ENCODE results near the gene SERHL2. TPM values are rescaled to one million over a fixed set of nuclear protein-coding genes. Genes with fewer than 3 reads are reported as not detected.

Gene SERHL2
- total RNA-seq, 2 experiments from 2014 or later, result 1.1 to 1.4 TPM

DNA sequence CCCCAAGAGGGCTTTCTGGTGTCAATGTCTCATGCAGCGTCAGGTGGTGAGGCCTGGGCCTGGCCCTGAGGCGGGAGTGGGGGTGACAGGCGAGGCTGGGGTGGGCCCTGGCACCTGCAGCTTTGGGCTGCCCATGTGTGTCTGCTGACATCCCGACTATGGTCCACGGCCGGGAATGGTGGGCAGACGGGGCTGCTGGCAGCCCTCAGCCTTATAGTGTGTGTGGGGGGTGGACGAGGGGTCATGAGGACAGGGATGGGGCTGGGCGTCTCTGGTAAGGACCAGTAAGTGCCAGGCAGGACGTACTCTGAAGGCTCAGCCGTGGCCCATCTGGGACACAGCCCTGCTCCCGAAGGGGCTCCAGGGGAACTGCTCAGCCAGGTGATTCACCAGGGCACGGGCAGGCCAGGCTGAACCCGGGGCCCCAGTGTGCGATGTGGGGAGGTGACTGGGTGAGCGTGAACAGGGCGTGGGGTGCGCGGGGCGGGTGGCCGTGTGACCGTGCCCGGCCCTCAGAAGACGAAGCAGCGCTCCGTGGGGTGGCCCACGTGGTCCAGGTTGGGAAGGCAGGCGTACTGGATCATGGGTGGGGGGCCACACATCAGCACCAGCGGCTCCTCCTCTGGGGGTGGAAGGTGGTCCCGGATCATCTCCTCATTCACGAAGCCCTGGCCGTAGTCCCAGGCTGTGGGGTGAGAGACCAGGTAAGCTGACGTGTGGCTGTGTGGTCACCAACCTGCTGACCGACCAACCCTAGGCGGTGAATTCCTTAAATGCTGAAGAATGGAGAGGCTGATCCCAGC is 65.7 kb downstream of the SERHL2 start:
- no peak overlapping the region for H3K4me3 Mint-ChIP-seq
- DNase-seq, result no peak
- peaks cover 3% of the 10 kb centered on the region for H3K36me3 Mint-ChIP-seq (ENCODE audit: low read depth)
- H3K27ac Mint-ChIP-seq, result no peak overlapping the region
- CTCF ChIA-PET, result no interaction called here
- TF ChIP-seq, protein P1, sequence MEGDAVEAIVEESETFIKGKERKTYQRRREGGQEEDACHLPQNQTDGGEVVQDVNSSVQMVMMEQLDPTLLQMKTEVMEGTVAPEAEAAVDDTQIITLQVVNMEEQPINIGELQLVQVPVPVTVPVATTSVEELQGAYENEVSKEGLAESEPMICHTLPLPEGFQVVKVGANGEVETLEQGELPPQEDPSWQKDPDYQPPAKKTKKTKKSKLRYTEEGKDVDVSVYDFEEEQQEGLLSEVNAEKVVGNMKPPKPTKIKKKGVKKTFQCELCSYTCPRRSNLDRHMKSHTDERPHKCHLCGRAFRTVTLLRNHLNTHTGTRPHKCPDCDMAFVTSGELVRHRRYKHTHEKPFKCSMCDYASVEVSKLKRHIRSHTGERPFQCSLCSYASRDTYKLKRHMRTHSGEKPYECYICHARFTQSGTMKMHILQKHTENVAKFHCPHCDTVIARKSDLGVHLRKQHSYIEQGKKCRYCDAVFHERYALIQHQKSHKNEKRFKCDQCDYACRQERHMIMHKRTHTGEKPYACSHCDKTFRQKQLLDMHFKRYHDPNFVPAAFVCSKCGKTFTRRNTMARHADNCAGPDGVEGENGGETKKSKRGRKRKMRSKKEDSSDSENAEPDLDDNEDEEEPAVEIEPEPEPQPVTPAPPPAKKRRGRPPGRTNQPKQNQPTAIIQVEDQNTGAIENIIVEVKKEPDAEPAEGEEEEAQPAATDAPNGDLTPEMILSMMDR (IDR thresholded peaks at IDR 0.05), result no peak
- H3K9me3 Mint-ChIP-seq, result no peaks in the 10 kb centered on the region
- ATAC-seq, result no peak
- H3K27me3 Mint-ChIP-seq, result no peaks in the 10 kb centered on the region
- POLR2A ChIA-PET, result interaction anchor here (0.9 kb wide), 1 partner anchor 22 kb away, joined by 3 read pairs; no protein-coding TSS in a partner anchor
- peaks cover 17% of the 10 kb centered on the region for H3K4me1 Mint-ChIP-seq (ENCODE audit: low read depth)
- intact Hi-C loops (cut with micrococcal nuclease), result no loop called here

DNA sequence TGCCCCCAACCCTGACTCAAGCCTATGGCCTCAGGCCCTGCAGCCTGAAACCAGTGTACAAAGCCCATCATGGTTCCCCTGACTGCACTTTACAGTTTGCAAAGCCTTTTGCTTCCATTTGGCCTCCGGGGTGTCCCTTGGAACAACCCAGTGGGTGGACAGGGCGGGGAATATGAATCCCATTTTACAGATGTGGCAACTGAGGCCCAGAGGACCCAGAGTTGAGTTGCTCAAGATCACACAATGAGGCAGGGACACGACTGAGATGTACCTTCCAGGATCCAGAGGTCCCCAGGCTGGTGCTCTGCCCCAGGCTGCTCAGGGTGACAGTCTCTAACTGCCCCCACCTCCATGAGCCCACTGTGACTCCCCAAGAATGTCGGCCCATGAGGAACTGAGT is 66.3 kb downstream of the SERHL2 start:
- intact Hi-C loops (cut with micrococcal nuclease), result no loop called here
- POLR2A ChIA-PET, result interaction anchor here (0.9 kb wide), 1 partner anchor 21 kb away, joined by 3 read pairs; no protein-coding TSS in a partner anchor
- ATAC-seq (no peak), DNase-seq (no peak)
- peaks cover 3% of the 10 kb centered on the region for H3K36me3 Mint-ChIP-seq (ENCODE audit: low read depth)
- TF ChIP-seq, protein P1 (IDR thresholded peaks at IDR 0.05), result no peak
- H3K4me3 Mint-ChIP-seq, result no peak overlapping the region
- H3K27me3 Mint-ChIP-seq, result no peaks in the 10 kb centered on the region
- H3K27ac Mint-ChIP-seq, result no peak overlapping the region
- CTCF ChIA-PET, result interaction anchor here (1.3 kb wide), 1 partner anchor 29 kb away, joined by 4 read pairs; the partner anchor contains the start of gene CYB5R3
- H3K4me1 Mint-ChIP-seq (ENCODE audit: low read depth), result peaks cover 14% of the 10 kb centered on the region
- no peaks in the 10 kb centered on the region for H3K9me3 Mint-ChIP-seq

DNA sequence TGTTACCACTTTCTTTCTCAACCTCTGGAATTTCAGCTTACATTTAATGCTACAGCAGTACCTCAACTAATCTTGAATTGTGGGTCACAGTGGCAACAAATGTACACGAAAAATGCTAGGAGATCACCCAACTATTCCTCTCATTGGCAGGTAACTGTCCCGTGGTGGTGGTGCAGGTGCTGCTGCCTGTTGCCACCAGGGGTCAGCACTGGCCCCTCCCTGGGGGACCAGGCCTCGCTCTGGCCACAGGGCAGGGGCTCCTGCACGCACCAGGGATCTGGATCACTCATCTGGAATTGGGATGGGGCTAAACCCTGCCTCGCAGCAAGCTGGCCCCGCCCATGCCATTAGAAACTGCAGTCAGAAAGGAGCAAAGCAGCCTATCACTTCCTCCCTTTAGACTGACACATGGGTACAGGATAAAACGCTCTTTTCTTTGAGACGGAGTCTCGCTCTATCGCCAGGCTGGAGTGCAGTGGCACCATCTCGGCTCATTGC is 67.8 kb downstream of the SERHL2 start:
- intact Hi-C loops (cut with micrococcal nuclease), result no loop called here
- Mint-ChIP-seq H3K9me3 (no peaks in the 10 kb centered on the region), H3K4me1 (ENCODE audit: low read depth) (peaks cover 5% of the 10 kb centered on the region), H3K27ac (no peak overlapping the region), H3K36me3 (ENCODE audit: low read depth) (peaks cover 1% of the 10 kb centered on the region), H3K27me3 (no peaks in the 10 kb centered on the region), H3K4me3 (no peak overlapping the region)
- ChIA-PET CTCF (interaction anchor here (0.7 to 3.0 kb wide), 15 partner anchors 8 to 517 kb away, joined by 3 to 13 read pairs (median 4); partner anchors contain the start of gene CYB5R3), POLR2A (interaction anchor here (0.6 to 2.0 kb wide), 2 partner anchors 29 to 653 kb away, joined by 3 to 7 read pairs; partner anchors contain the start of gene CYB5R3)
- DNase-seq (peak; percentile 66), ATAC-seq (peak; percentile 89)
- TF ChIP-seq, protein P1 (IDR thresholded peaks at IDR 0.05), result peak; percentile 81

DNA sequence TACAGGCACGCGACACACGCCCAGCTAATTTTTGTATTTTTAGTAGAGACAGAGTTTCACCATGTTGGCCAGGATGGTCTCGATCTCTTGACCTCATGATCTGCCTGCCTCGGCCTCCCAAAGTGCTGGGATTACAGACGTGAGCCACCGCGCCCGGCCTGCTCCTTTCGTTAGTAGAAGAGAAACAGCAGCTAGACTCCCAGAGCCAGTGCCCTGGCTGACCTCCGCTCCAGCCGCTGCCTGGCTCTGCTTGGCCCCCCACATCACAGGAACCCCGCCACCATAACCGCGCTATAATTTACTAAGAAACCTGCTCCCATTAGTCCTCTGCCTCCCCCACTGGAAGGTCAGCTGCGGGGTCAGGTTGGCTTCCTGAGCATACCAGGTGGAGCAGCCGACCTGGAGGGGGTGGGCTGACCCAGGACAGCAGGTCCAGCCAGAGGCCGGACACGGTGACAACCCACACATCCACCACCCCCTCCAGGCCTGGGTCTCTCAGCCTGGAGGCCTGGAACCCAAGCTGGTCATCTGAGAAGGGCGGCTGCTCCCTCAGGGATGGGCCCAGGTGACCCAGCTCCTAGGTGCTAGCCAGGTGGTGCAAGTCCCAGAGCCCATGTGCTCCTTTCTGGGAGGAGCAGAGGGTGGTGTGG is 68.4 kb downstream of the SERHL2 start:
- no peak overlapping the region for H3K27ac Mint-ChIP-seq
- H3K27me3 Mint-ChIP-seq, result no peaks in the 10 kb centered on the region
- TF ChIP-seq, protein P1 (IDR thresholded peaks at IDR 0.05), result no peak
- ChIA-PET POLR2A (interaction anchor here (0.9 to 6.2 kb wide), 3 partner anchors 7 to 28 kb away, joined by 5 to 64 read pairs (median 7); partner anchors contain the start of genes CYB5R3 and POLDIP3), CTCF (interaction anchor here (0.8 to 3.0 kb wide), 8 partner anchors 8 to 412 kb away, joined by 3 to 13 read pairs (median 5); no protein-coding TSS in a partner anchor)
- H3K4me3 Mint-ChIP-seq, result no peak overlapping the region
- ATAC-seq (no peak), DNase-seq (no peak)
- H3K36me3 Mint-ChIP-seq (ENCODE audit: low read depth), result peaks cover 1% of the 10 kb centered on the region
- H3K4me1 Mint-ChIP-seq (ENCODE audit: low read depth), result peaks cover 5% of the 10 kb centered on the region
- no peaks in the 10 kb centered on the region for H3K9me3 Mint-ChIP-seq
- intact Hi-C loops (cut with micrococcal nuclease), result no loop called here
